HCT116 (cell line): ENCODE results near the gene OR4L1. TPM values are rescaled to one million over a fixed set of nuclear protein-coding genes. Genes with fewer than 3 reads are reported as not detected.

ENCODE experiments used
- ATAC-seq: fragments of 200-7000 bp; cut with Tn5 transposase; 2 replicates; pipeline ENCODE4 v1.9.1; 2020; ENCODE audit warnings: mild to moderate bottlenecking, moderate library complexity
- BruUV-seq: library from RNA; stranded (reverse); fragments of 400-500 nt; replicated peaks from 2 replicates; lab custom pipeline; 2021; lab: Mats Ljungman, UMichigan
- CTCF ChIA-PET: fragments of 300-600 bp; sonication (Branson Sonifier 250); formaldehyde crosslinking; loops from one replicate; lab custom pipeline; 2021; ENCODE audit warnings: antibody characterized with exemption; lab: Charles Lee
- POLR2A ChIA-PET: fragments of 300-600, 350-600 bp; sonication (Branson Sonifier 250); formaldehyde crosslinking; loops from one replicate; lab custom pipeline; 2021; ENCODE audit warnings: antibody characterized with exemption; lab: Charles Lee
- RAD21 ChIA-PET, 2 experiments: fragments of 300-600 bp; sonication (Branson Sonifier 250); formaldehyde crosslinking; loops; one replicate each; lab custom pipeline; 2023; ENCODE audit warnings: low total read pairs in 2 of 2; ENCODE audit not compliant: uncharacterized antibody in 2 of 2, unreplicated experiment in 2 of 2, low non-redundant PET in 1 of 2; lab: Charles Lee
- DNase-seq: peaks from one replicate; pipeline ENCODE4 v3.0.0-alpha.2; 2010; ENCODE audit warnings: low read depth, low spot score
- H2AFZ ChIP-seq: fragments of 200-600 bp; shearing (Covaris generic), sonication (generic); 2 replicates; pipeline ENCODE4 v1.6.1; 2017; ENCODE audit warnings: low read depth, mixed run types, mixed read lengths, antibody characterized with exemption, low read length; ENCODE audit not compliant: poor library complexity, severe bottlenecking
- H3K27ac ChIP-seq: 2 replicates; pipeline ENCODE4 v1.5.1; 2012; ENCODE audit warnings: low read depth, low read length
- H3K27me3 ChIP-seq: fragments of 200-600 bp; sonication (generic); 2 replicates; pipeline ENCODE4 v1.6.1; 2016; ENCODE audit warnings: mixed run types, low read length, mixed read lengths; ENCODE audit not compliant: insufficient read depth
- H3K36me3 ChIP-seq, 2 experiments: fragments of 200-500 bp in 1 of 2; fragments of 200-600 bp in 1 of 2; sonication (Bioruptor generic) in 1 of 2; sonication (generic) in 1 of 2; 2 replicates each; pipeline versions ENCODE4 v1.5.1 to v1.6.1; 2014 to 2016; ENCODE audit warnings: low read length in 2 of 2, inconsistent platforms in 1 of 2, mixed read lengths in 1 of 2, mixed run types in 1 of 2; ENCODE audit not compliant: insufficient read depth in 2 of 2, control insufficient read depth in 1 of 2
- H3K4me1 ChIP-seq, 2 experiments: fragments of 200-600 bp in 1 of 2; sonication (generic) in 1 of 2; 2 replicates each; pipeline versions ENCODE4 v1.5.1 to v1.6.1; 2012 to 2017; ENCODE audit warnings: low read length in 2 of 2, inconsistent platforms in 1 of 2, mild to moderate bottlenecking in 1 of 2, mixed read lengths in 1 of 2, mixed run types in 1 of 2, moderate library complexity in 1 of 2; ENCODE audit not compliant: insufficient read depth in 2 of 2, control insufficient read depth in 1 of 2
- H3K4me2 ChIP-seq: fragments of 200-600 bp; sonication (generic); 2 replicates; pipeline ENCODE4 v1.6.1; 2017; ENCODE audit warnings: mixed run types, low read length, mixed read lengths
- H3K4me3 ChIP-seq, 2 experiments: fragments of 200-600 bp in 1 of 2; sonication (generic) in 1 of 2; replicated peaks in 1 of 2; 2 replicates each; pipeline ENCODE4 v1.5.1; 2011 to 2016; ENCODE audit warnings: low read length in 2 of 2, control low read depth in 1 of 2, low read depth in 1 of 2, mild to moderate bottlenecking in 1 of 2, mixed read lengths in 1 of 2, mixed run types in 1 of 2
- H3K79me2 ChIP-seq: fragments of 200-600 bp; sonication (generic); 2 replicates; pipeline ENCODE4 v1.6.1; 2017; ENCODE audit warnings: mild to moderate bottlenecking, mixed run types, low read length, moderate library complexity, mixed read lengths; ENCODE audit not compliant: insufficient read depth
- H3K9ac ChIP-seq: fragments of 200-600 bp; sonication (generic); 2 replicates; pipeline ENCODE4 v1.6.1; 2016; ENCODE audit warnings: low read length, mixed read lengths
- H3K9me2 ChIP-seq: fragments of 200-600 bp; sonication (generic), shearing (Covaris generic); 2 replicates; pipeline ENCODE4 v1.6.1; 2017; ENCODE audit warnings: mixed run types, mild to moderate bottlenecking, moderate library complexity; ENCODE audit not compliant: insufficient read depth
- H3K9me3 ChIP-seq, 2 experiments: fragments of 200-500 bp in 1 of 2; fragments of 200-600 bp in 1 of 2; sonication (Bioruptor generic) in 1 of 2; sonication (generic) in 1 of 2; 2 replicates each; pipeline ENCODE4 v1.6.1; 2014 to 2017; ENCODE audit warnings: low read length in 2 of 2, mixed read lengths in 2 of 2, inconsistent platforms in 1 of 2, low read depth in 1 of 2, mild to moderate bottlenecking in 1 of 2, mixed run types in 1 of 2, moderate library complexity in 1 of 2; ENCODE audit not compliant: control insufficient read depth in 1 of 2, insufficient read depth in 1 of 2
- H4K20me1 ChIP-seq: fragments of 200-600 bp; sonication (generic), shearing (Covaris generic); 2 replicates; pipeline ENCODE4 v1.6.1; 2017; ENCODE audit warnings: mixed run types, mild to moderate bottlenecking, moderate library complexity; ENCODE audit not compliant: insufficient read depth
- ATF3 ChIP-seq: IDR thresholded peaks from 2 replicates; pipeline ENCODE4 v1.6.1; 2012
- CEBPB ChIP-seq: IDR thresholded peaks from 2 replicates; pipeline ENCODE4 v1.6.1; 2012; ENCODE audit warnings: low read depth
- CTCF ChIP-seq, 3 experiments: fragments of 200-600 bp in 1 of 3; sonication (generic) in 1 of 3; IDR thresholded peaks in 2 of 3; conservative IDR thresholded peaks in 1 of 3; 2 replicates each; pipeline ENCODE4 v1.5.1; 2012 to 2017; ENCODE audit warnings: low read depth in 2 of 3, low read length in 2 of 3, antibody characterized with exemption in 1 of 3, borderline replicate concordance in 1 of 3, control low read depth in 1 of 3, mild to moderate bottlenecking in 1 of 3, mixed read lengths in 1 of 3, mixed run types in 1 of 3, moderate library complexity in 1 of 3; ENCODE audit not compliant: insufficient read depth in 1 of 3
- EGR1 ChIP-seq: IDR thresholded peaks from 2 replicates; pipeline ENCODE4 v1.6.1; 2012; ENCODE audit warnings: low read depth
- EZH2phosphoT487 ChIP-seq: fragments of 200-600 bp; IDR thresholded peaks from 2 replicates; pipeline ENCODE4 v1.6.1; 2018; ENCODE audit warnings: antibody characterized with exemption, borderline replicate concordance
- MAX ChIP-seq: IDR thresholded peaks from 2 replicates; pipeline ENCODE4 v1.6.1; 2012
- POLR2A ChIP-seq: IDR thresholded peaks from 2 replicates; pipeline ENCODE4 v1.7.0; 2011; ENCODE audit warnings: borderline replicate concordance; ENCODE audit not compliant: insufficient read depth, insufficient read length; ENCODE audit errors: extremely low read depth
- POLR2AphosphoS5 ChIP-seq: IDR thresholded peaks from 2 replicates; pipeline ENCODE4 v1.6.1; 2011; ENCODE audit warnings: mild to moderate bottlenecking, low read depth, low read length, moderate library complexity
- RAD21 ChIP-seq: IDR thresholded peaks from 2 replicates; pipeline ENCODE4 v1.6.1; 2012; ENCODE audit warnings: low read depth, mild to moderate bottlenecking
- SP1 ChIP-seq: IDR thresholded peaks from 2 replicates; pipeline ENCODE4 v1.6.1; 2012; ENCODE audit warnings: low read depth
- TCF7L2 ChIP-seq: IDR thresholded peaks from 2 replicates; pipeline ENCODE4 v1.7.0; 2011; ENCODE audit warnings: borderline replicate concordance, inconsistent platforms; ENCODE audit not compliant: insufficient read depth, insufficient read length; ENCODE audit errors: extremely low read depth
- ZBTB33 ChIP-seq: IDR thresholded peaks from 2 replicates; pipeline ENCODE4 v1.6.1; 2011; ENCODE audit warnings: mild to moderate bottlenecking, low read length, moderate library complexity; ENCODE audit not compliant: insufficient replicate concordance; ENCODE audit errors: extremely low read depth
- ZNF274 ChIP-seq: fragments of 200-500 bp; sonication (Bioruptor generic); IDR thresholded peaks from 2 replicates; pipeline ENCODE4 v1.6.1; 2014; ENCODE audit warnings: mild to moderate bottlenecking, low read depth, low read length, inconsistent platforms
- intact Hi-C: fragments of 100-400 bp; cut with micrococcal nuclease; formaldehyde crosslinking; loops from 2 replicates; pipeline ENCODE4 v1.10.0; 2022
- total RNA-seq: library from RNA; stranded (reverse); gene quantifications from one replicate; pipeline ENCODE4 v1.2.1, GENCODE V29; 2021; ENCODE audit not compliant: unreplicated experiment

Gene OR4L1
- total RNA-seq, 1 experiment from 2014 or later, result not detected

- no peaks in the 10 kb centered on the region for H3K27me3 ChIP-seq
- ATAC-seq (no peak), DNase-seq (no peak)
- no peaks in the 10 kb centered on the region for H3K4me1 ChIP-seq
- H3K4me3 ChIP-seq, result no peak overlapping the region
- no peaks in the 10 kb centered on the region for H3K79me2 ChIP-seq
- no peaks in the 10 kb centered on the region for H3K9me2 ChIP-seq
- H4K20me1 ChIP-seq, result no peaks in the 10 kb centered on the region; the same call in 1 of the 2 replicates
- BruUV-seq, result no TSS peak
- intact Hi-C loops, result no loop called here
- H3K4me2 ChIP-seq, result no peak overlapping the region
- no peak overlapping the region for H2AFZ ChIP-seq
- H3K36me3 ChIP-seq, result no peaks in the 10 kb centered on the region
- POLR2A ChIA-PET, result no interaction called here
- TF ChIP-seq ZNF274 (no peak), CTCF (IDR thresholded peaks at IDR 0.05 in 2 of 3, conservative IDR thresholded peaks at IDR 0.05 in 1 of 3; ENCODE audit: borderline replicate concordance in 1 of 3, insufficient read depth in 1 of 3, low read depth in 2 of 3, low read length in 2 of 3) (no peak), MAX (no peak), SP1 (no peak), ATF3 (no peak), POLR2AphosphoS5 (no peak), ZBTB33 (no peak), EGR1 (no peak), POLR2A (no peak), RAD21 (no peak), EZH2phosphoT487 (no peak), CEBPB (no peak), TCF7L2 (no peak)
- TF ChIP-seq, all 23 proteins: peak for 0
- ChIA-PET CTCF (no interaction called here), RAD21 (no interaction called here)
- no peak overlapping the region for H3K27ac ChIP-seq
- peaks cover 0 to 7% of the 10 kb centered on the region in 2 experiments; a peak in 2 of 4 replicates for H3K9me3 ChIP-seq
- no peak overlapping the region for H3K9ac ChIP-seq
These were observed 15.6 kb upstream of the OR4L1 start for GRCh38 chr14:20044243-20044642.
